ENCODE data around the gene NUP153.
"Not testable (repeated sequence)": the region's sequence is repeated elsewhere in the genome, so short reads cannot be mapped to it uniquely, and the experiment has no call there.

The NUP153 gene

GRCh38 chr6:17712576-17712975 is 5.9 kb upstream of the NUP153 start:
- no peak for DNase-seq

GRCh38 chr6:17710331-17710730 is 3.6 kb upstream of the NUP153 start:
- no peak for DNase-seq

- no peak for DNase-seq
These were observed 2.8 kb upstream of the NUP153 start for GRCh38 chr6:17709476-17709875.

GRCh38 chr6:17708035-17708434 is 1.3 kb upstream of the NUP153 start:
- DNase-seq, result not testable (repeated sequence)

GRCh38 chr6:17707371-17707651 is 586 bp upstream of the NUP153 start:
- no peak for DNase-seq

- peak; percentile 42 for DNase-seq
These were observed 746 bp downstream of the NUP153 start for GRCh38 chr6:17705778-17706579.

- peak; percentile 37 for DNase-seq
These were observed 1.3 kb downstream of the NUP153 start for GRCh38 chr6:17705428-17705777.

- DNase-seq, result no peak
These were observed 3.5 kb downstream of the NUP153 start for GRCh38 chr6:17703256-17703694.

- DNase-seq, result no peak
These were observed 6.0 kb downstream of the NUP153 start for GRCh38 chr6:17700421-17701416.

- no peak for DNase-seq
These were observed 14.7 kb downstream of the NUP153 start for GRCh38 chr6:17691925-17692538.

- DNase-seq, result no peak
These were observed 18.2 kb downstream of the NUP153 start for GRCh38 chr6:17688481-17688880.

GRCh38 chr6:17687136-17687535 is 19.6 kb downstream of the NUP153 start:
- no peak for DNase-seq

- DNase-seq, result no peak
These were observed 22.6 kb downstream of the NUP153 start for GRCh38 chr6:17684134-17684533.

GRCh38 chr6:17683428-17683827 is 23.3 kb downstream of the NUP153 start:
- no peak for DNase-seq

GRCh38 chr6:17679726-17680125 is 27.0 kb downstream of the NUP153 start:
- DNase-seq, result no peak

GRCh38 chr6:17677602-17678001 is 29.1 kb downstream of the NUP153 start:
- no peak for DNase-seq

GRCh38 chr6:17673543-17674254 is 33.0 kb downstream of the NUP153 start:
- no peak for DNase-seq

- no peak for DNase-seq
These were observed 34.5 kb downstream of the NUP153 start for GRCh38 chr6:17672064-17672718.

GRCh38 chr6:17666646-17667045 is 40.1 kb downstream of the NUP153 start:
- DNase-seq, result no peak

GRCh38 chr6:17665132-17665531 is 41.6 kb downstream of the NUP153 start:
- no peak for DNase-seq

GRCh38 chr6:17663226-17663625 is 43.5 kb downstream of the NUP153 start:
- DNase-seq, result no peak

- DNase-seq, result no peak
These were observed 44.1 kb downstream of the NUP153 start for GRCh38 chr6:17662585-17662984.

All from DMS 273 treated with DMSO at 0.1 percent for 48 hours (cell line).